Measurements from ENCODE around the gene NTN4.
"Not testable (repeated sequence)": the region's sequence is repeated elsewhere in the genome, so short reads cannot be mapped to it uniquely, and the experiment has no call there.

Gene NTN4

GRCh38 chr12:95703986-95704385 is 86.6 kb downstream of the NTN4 start:
- DNase-seq (no peak), ATAC-seq (replicated peaks) (no peak)
- H3K27me3 Mint-ChIP-seq, result peaks cover 0 to 7% of the 10 kb centered on the region in 2 donors
- no peaks in the 10 kb centered on the region for H3K9me3 Mint-ChIP-seq
- H3K4me1 Mint-ChIP-seq (ENCODE audit: low read depth in 2 of 2), result peaks cover 0 to 4% of the 10 kb centered on the region in 2 donors
- H3K4me3 Mint-ChIP-seq, result no peak overlapping the region
- no peak overlapping the region for H3K27ac Mint-ChIP-seq
- H3K36me3 Mint-ChIP-seq (ENCODE audit: insufficient read depth), result no peaks in the 10 kb centered on the region

GRCh38 chr12:95701722-95702418 is 88.7 kb downstream of the NTN4 start:
- H3K4me1 Mint-ChIP-seq (ENCODE audit: low read depth in 2 of 2), result no peaks in the 10 kb centered on the region
- H3K36me3 Mint-ChIP-seq (ENCODE audit: insufficient read depth), result no peaks in the 10 kb centered on the region
- no peak overlapping the region for H3K27ac Mint-ChIP-seq
- H3K9me3 Mint-ChIP-seq, result no peaks in the 10 kb centered on the region
- no peak overlapping the region for H3K4me3 Mint-ChIP-seq
- DNase-seq (no peak), ATAC-seq (replicated peaks) (no peak)
- H3K27me3 Mint-ChIP-seq, result peaks cover 0 to 7% of the 10 kb centered on the region in 2 donors

DNA sequence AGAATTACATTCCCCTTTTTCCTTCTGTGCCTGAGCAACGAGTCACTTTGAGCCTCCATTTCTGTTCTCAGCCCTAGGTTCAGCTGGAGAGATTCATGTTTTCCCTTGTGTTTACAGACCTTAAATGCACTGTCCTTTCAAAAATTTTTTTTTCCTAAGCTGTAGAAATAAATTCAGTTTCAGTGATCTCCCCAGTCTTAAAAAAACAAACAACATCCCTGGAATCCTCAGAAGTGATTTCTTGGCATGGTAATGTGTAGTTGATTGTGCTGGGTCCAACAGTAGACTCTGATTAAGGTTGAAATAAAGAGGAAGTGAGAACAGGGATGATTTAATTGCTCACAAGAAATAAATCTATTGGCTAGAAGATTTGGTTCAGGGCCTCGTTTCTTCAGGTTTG is 89.3 kb downstream of the NTN4 start:
- H3K9me3 Mint-ChIP-seq, result no peaks in the 10 kb centered on the region
- H3K4me3 Mint-ChIP-seq, result no peak overlapping the region
- H3K4me1 Mint-ChIP-seq (ENCODE audit: low read depth in 2 of 2), result no peaks in the 10 kb centered on the region
- no peak for ATAC-seq (replicated peaks)
- no peaks in the 10 kb centered on the region for H3K36me3 Mint-ChIP-seq (ENCODE audit: insufficient read depth)
- H3K27me3 Mint-ChIP-seq, result peaks cover 0 to 7% of the 10 kb centered on the region in 2 donors
- DNase-seq, result no peak
- H3K27ac Mint-ChIP-seq, result no peak overlapping the region

DNA sequence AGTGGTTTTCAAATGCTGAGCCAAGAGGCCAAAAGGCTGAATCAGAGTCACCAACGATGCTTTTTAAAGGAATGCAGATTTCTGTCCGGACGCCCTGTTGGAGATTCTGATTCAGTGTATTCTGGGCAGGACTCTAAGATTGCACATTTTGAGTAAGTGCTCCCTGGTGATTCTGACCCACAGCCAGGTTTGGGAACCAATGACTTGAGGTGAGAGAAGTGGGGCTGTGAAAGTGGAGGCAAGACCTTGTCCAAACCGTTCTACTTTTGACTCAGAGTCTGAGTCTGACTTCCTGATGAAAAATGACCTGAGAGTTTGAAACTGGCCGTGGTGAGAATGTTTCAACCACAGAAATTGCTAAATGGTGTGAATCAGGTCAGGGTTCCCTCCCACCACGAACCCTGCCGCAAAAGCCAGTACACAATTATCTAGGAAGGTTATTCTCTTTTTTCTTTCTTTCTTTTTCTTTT is 90.2 kb downstream of the NTN4 start:
- Mint-ChIP-seq H3K36me3 (ENCODE audit: insufficient read depth) (no peaks in the 10 kb centered on the region), H3K4me1 (ENCODE audit: low read depth in 2 of 2) (no peaks in the 10 kb centered on the region), H3K27me3 (peaks cover 0 to 7% of the 10 kb centered on the region in 2 donors), H3K4me3 (peak overlapping the region in 1 of 2 donors; percentile 28), H3K27ac (peak overlapping the region in 1 of 2 donors; percentile 53), H3K9me3 (no peaks in the 10 kb centered on the region)
- DNase-seq, result no peak
- ATAC-seq (replicated peaks), result no peak

DNA sequence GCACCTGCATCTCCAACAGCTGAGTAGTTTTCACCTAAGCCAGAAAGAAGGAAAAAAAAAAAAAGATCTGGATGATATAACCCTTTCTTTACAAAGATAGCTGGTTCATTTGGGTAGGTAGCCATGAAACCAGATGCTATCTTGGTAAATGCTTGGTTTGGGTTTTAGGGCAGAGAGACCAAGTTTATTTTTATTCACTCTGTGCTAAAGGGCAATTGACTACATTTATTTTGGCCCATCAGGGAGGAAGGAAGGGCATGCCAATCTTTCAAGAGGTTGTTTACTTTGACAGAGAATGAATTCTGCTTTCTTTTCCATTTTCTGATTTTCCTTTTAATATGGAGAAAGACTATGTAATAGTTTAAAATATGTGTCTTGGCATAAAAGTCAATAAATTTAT is 91.0 kb downstream of the NTN4 start:
- ATAC-seq (replicated peaks), result no peak
- Mint-ChIP-seq H3K36me3 (ENCODE audit: insufficient read depth) (no peaks in the 10 kb centered on the region), H3K4me3 (no peak overlapping the region), H3K27ac (no peak overlapping the region), H3K9me3 (no peaks in the 10 kb centered on the region), H3K27me3 (peaks cover 0 to 7% of the 10 kb centered on the region in 2 donors), H3K4me1 (ENCODE audit: low read depth in 2 of 2) (no peaks in the 10 kb centered on the region)
- no peak for DNase-seq

- Mint-ChIP-seq H3K9me3 (no peaks in the 10 kb centered on the region), H3K27me3 (peaks cover 0 to 6% of the 10 kb centered on the region in 2 donors), H3K36me3 (ENCODE audit: insufficient read depth) (no peaks in the 10 kb centered on the region), H3K4me3 (no peak overlapping the region), H3K27ac (no peak overlapping the region), H3K4me1 (ENCODE audit: low read depth in 2 of 2) (no peaks in the 10 kb centered on the region)
- DNase-seq (no peak), ATAC-seq (replicated peaks) (no peak)
Observed at GRCh38 chr12:95694136-95694535, 96.4 kb downstream of the NTN4 start.

DNA sequence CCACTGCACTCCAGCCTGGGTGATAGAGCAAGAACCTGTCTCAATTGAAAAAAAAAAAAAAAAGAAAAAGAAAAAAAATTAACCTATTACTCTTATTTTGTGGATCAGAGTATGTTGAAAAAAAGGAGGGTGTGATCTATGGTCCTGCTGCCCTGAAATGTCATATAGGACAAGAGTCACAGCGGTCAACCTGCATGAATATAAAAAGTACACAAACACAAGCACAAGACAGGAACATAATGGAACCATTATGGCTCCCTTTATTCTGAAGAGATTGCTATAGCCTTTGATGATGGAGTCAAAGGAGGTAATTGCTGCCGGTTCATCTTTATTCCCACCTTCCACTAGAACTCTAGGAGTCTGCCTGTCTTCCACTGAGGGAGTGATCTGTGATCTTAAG is 96.9 kb downstream of the NTN4 start:
- Mint-ChIP-seq H3K36me3 (ENCODE audit: insufficient read depth) (no peaks in the 10 kb centered on the region), H3K4me3 (no peak overlapping the region), H3K27ac (no peak overlapping the region), H3K9me3 (no peaks in the 10 kb centered on the region), H3K4me1 (ENCODE audit: low read depth in 2 of 2) (no peaks in the 10 kb centered on the region), H3K27me3 (peaks cover 0 to 6% of the 10 kb centered on the region in 2 donors)
- DNase-seq (no peak), ATAC-seq (replicated peaks) (no peak)

DNA sequence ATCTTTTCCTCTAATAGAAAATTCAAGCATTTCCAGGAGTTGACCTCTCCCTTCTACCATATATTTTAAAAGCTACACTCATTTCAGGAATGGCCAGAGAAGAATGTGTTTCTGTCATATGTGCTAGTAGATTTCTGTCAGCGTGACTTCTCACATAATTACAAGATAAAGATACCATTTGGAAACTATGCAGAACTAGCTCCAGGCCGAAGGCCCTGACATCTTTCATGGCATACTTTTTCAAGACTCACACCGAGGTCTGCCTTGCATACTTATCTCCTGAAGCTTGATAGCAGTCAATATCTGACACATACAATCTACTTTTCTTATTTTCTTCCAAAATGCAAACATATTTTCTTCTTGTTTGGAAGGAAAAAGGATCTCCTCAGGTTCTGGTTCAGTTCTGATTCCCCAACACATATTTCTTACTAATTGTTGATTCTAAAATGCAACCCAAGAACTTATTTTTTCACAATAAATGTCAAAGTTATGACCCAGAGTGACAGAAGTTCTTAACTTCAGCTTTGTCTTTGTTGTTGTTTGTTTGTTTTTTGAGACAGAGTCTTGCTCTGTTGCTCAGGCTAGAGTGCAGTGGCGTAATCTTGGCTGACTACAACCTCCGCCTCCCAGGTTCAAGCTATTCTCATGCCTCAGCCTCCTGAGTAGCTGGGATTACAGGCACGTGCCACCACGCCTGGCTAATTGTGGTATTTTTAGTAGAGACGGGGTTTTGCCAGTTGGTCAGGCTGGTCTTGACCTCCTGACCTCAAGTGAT is 99.5 kb downstream of the NTN4 start:
- Mint-ChIP-seq H3K4me1 (ENCODE audit: low read depth in 2 of 2) (no peaks in the 10 kb centered on the region), H3K9me3 (no peaks in the 10 kb centered on the region), H3K4me3 (no peak overlapping the region), H3K27me3 (peaks cover 0 to 9% of the 10 kb centered on the region in 2 donors), H3K27ac (no peak overlapping the region), H3K36me3 (ENCODE audit: insufficient read depth) (no peaks in the 10 kb centered on the region)
- no peak for DNase-seq
- no peak for ATAC-seq (replicated peaks)

DNA sequence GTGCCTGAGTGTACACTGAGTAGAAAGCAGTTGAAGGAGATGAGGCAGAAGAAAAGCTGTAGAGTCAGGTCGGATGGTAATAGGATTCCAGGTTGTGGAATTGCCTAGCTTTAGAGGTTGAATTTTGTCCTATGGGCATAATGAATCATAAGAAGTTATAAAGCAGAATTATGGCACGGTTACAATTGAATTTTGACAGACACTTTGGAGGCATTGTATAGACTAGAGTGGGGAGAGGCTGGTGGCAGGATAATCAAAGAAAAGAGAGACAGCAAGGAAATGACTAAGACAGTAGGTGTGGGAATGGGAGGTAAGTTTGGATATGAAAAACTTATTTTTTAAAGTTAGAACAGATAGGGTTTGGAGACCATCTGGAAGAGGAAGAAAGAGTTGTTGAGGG is 102.6 kb downstream of the NTN4 start:
- Mint-ChIP-seq H3K36me3 (ENCODE audit: insufficient read depth) (no peaks in the 10 kb centered on the region), H3K9me3 (no peaks in the 10 kb centered on the region), H3K4me1 (ENCODE audit: low read depth in 2 of 2) (no peaks in the 10 kb centered on the region), H3K27me3 (peaks cover 0 to 8% of the 10 kb centered on the region in 2 donors), H3K27ac (no peak overlapping the region), H3K4me3 (no peak overlapping the region)
- ATAC-seq (replicated peaks) (no peak), DNase-seq (no peak)

GRCh38 chr12:95683418-95683817 is 107.1 kb downstream of the NTN4 start:
- no peaks in the 10 kb centered on the region for H3K9me3 Mint-ChIP-seq
- H3K27ac Mint-ChIP-seq, result no peak overlapping the region
- no peak for ATAC-seq (replicated peaks)
- no peak overlapping the region for H3K4me3 Mint-ChIP-seq
- no peak for DNase-seq
- H3K27me3 Mint-ChIP-seq, result peaks cover 0 to 5% of the 10 kb centered on the region in 2 donors
- no peaks in the 10 kb centered on the region for H3K4me1 Mint-ChIP-seq (ENCODE audit: low read depth in 2 of 2)
- H3K36me3 Mint-ChIP-seq (ENCODE audit: insufficient read depth), result peaks cover 6% of the 10 kb centered on the region

GRCh38 chr12:95681210-95681765 is 109.3 kb downstream of the NTN4 start:
- no peak overlapping the region for H3K4me3 Mint-ChIP-seq
- no peak overlapping the region for H3K27ac Mint-ChIP-seq
- ATAC-seq (replicated peaks) (no peak), DNase-seq (no peak)
- peaks cover 6% of the 10 kb centered on the region for H3K36me3 Mint-ChIP-seq (ENCODE audit: insufficient read depth)
- peaks cover 0 to 4% of the 10 kb centered on the region in 2 donors for H3K27me3 Mint-ChIP-seq
- no peaks in the 10 kb centered on the region for H3K4me1 Mint-ChIP-seq (ENCODE audit: low read depth in 2 of 2)
- no peaks in the 10 kb centered on the region for H3K9me3 Mint-ChIP-seq

DNA sequence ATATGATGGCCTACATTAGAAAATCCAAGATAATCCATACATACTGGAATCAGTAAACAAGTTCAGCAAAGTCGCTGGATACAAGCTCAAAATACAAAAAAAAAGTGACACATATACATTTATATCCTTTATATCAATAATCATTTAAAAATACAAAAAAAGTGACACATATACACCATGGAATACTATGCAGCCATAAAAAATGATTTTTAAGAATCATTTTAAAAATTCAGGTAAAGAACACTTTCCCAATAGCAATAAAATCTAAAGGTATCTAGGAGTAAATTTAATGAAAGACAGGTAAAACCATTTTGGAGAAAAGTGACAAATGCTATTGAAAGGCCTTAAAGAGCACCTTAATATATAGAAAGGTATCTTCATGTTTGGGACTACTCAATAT is 111.9 kb downstream of the NTN4 start:
- Mint-ChIP-seq H3K4me3 (no peak overlapping the region), H3K4me1 (ENCODE audit: low read depth in 2 of 2) (no peaks in the 10 kb centered on the region), H3K27me3 (peaks cover 0 to 4% of the 10 kb centered on the region in 2 donors), H3K9me3 (no peaks in the 10 kb centered on the region), H3K36me3 (ENCODE audit: insufficient read depth) (peaks cover 6% of the 10 kb centered on the region), H3K27ac (no peak overlapping the region)
- no peak for DNase-seq
- ATAC-seq (replicated peaks), result no peak

DNA sequence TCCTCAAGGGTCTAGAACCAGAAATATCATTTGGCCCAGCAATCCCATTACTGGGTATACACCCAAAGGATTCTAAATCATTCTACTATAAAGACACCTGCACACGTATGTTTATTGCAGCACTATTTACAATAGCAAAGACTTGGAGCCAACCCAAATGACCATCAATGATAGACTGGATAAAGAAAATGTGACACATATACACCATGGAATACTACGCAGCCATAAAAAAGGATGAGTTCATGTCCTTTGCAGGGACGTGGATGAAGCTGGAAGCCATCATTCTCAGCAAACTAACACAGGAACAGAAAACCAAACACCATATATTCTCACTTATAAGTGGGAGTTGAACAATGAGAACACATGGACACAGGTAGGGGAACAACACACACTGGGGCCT is 112.8 kb downstream of the NTN4 start:
- ATAC-seq (replicated peaks); H3K27ac Mint-ChIP-seq; H3K36me3 Mint-ChIP-seq (ENCODE audit: insufficient read depth); H3K4me3 Mint-ChIP-seq; H3K9me3 Mint-ChIP-seq; H3K27me3 Mint-ChIP-seq; H3K4me1 Mint-ChIP-seq (ENCODE audit: low read depth in 2 of 2); DNase-seq: not testable (repeated sequence)

DNA sequence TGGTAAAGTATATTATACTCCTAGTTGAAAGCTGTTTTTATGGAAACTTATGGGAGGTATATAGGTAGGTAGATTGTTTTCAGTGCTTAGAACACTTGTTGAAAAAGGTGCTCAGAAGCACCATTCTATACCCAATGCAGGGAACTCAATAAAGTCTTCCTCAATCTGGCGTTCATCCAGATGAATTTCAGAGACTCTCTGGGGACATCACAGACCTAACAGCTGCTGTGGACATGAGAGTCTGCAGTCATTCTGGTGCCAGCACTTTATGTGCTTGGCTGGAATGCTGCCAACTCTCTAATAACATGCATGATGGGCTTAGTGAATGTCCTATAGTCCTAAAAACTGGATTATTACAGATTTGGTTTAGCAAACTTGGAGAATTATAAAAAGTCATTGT is 115.9 kb downstream of the NTN4 start:
- H3K27me3 Mint-ChIP-seq, result peaks cover 0 to 10% of the 10 kb centered on the region in 2 donors
- DNase-seq (no peak), ATAC-seq (replicated peaks) (no peak)
- H3K27ac Mint-ChIP-seq, result no peak overlapping the region
- no peaks in the 10 kb centered on the region for H3K9me3 Mint-ChIP-seq
- no peak overlapping the region for H3K4me3 Mint-ChIP-seq
- no peaks in the 10 kb centered on the region for H3K4me1 Mint-ChIP-seq (ENCODE audit: low read depth in 2 of 2)
- H3K36me3 Mint-ChIP-seq (ENCODE audit: insufficient read depth), result no peaks in the 10 kb centered on the region
